Measurements from ENCODE around the gene SLC7A4. TPM values are rescaled to one million over a fixed set of nuclear protein-coding genes. Genes with fewer than 3 reads are reported as not detected.
"Not testable (repeated sequence)": the region's sequence is repeated elsewhere in the genome, so short reads cannot be mapped to it uniquely, and the experiment has no call there.

Gene SLC7A4
- total RNA-seq, 2 experiments from 2014 or later = not detected

- Mint-ChIP-seq H3K4me1 (ENCODE audit: low read depth) (peaks cover 12% of the 10 kb centered on the region), H3K27ac (no peak overlapping the region), H3K36me3 (no peaks in the 10 kb centered on the region), H3K4me3 (no peak overlapping the region), H3K27me3 (peaks cover 5% of the 10 kb centered on the region), H3K9me3 (no peaks in the 10 kb centered on the region)
- CTCF ChIA-PET = no interaction called here
- intact Hi-C loops (cut with micrococcal nuclease) = no loop called here
- DNase-seq = no peak
- POLR2A ChIA-PET = interaction anchor here (0.6 kb wide), 1 partner anchor 82 kb away, joined by 4 read pairs; no protein-coding TSS in a partner anchor
Observed at GRCh38 chr22:21054714-21055563, 22.6 kb upstream of the SLC7A4 start.

DNA sequence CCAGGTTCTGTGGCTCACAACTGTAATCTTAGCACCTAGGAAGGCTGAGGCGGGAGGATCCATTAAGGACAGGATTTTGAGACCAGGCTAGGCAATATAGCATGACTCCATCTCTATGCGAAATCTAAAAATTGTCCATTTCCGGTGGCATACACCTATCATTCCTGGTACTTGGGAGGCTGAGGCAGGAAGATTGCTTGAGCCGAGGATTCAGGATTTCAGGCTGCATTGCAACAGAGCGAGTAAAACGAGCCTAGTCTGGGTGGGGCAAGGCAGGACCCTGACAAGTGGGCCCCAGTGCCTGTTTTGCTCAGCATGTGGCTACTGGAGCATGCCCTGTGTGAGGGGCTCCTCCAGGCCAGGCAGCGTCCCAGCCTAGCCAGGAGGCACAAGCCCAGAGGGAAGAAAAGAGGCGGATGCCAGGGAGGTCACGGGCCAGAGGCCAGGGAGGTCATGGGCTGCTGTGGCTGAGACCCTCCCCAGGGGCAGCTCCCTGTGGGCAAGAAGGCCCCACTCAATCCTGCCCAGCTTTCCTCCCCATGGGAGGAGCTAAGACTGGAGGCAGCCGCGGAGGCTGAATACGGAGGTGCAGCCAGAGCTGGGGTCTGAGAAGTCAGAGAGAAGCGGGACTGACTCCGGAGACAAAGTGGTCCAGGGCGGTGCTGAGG, 21.8 kb upstream of the SLC7A4 start:
- intact Hi-C loops (cut with micrococcal nuclease) = no loop called here
- ChIA-PET CTCF (no interaction called here), POLR2A (interaction anchor here (0.6 kb wide), 1 partner anchor 82 kb away, joined by 4 read pairs; no protein-coding TSS in a partner anchor)
- Mint-ChIP-seq H3K36me3 (no peaks in the 10 kb centered on the region), H3K27me3 (peaks cover 5% of the 10 kb centered on the region), H3K4me1 (ENCODE audit: low read depth) (peaks cover 12% of the 10 kb centered on the region), H3K4me3 (no peak overlapping the region), H3K9me3 (no peaks in the 10 kb centered on the region), H3K27ac (no peak overlapping the region)
- no peak for DNase-seq

DNA sequence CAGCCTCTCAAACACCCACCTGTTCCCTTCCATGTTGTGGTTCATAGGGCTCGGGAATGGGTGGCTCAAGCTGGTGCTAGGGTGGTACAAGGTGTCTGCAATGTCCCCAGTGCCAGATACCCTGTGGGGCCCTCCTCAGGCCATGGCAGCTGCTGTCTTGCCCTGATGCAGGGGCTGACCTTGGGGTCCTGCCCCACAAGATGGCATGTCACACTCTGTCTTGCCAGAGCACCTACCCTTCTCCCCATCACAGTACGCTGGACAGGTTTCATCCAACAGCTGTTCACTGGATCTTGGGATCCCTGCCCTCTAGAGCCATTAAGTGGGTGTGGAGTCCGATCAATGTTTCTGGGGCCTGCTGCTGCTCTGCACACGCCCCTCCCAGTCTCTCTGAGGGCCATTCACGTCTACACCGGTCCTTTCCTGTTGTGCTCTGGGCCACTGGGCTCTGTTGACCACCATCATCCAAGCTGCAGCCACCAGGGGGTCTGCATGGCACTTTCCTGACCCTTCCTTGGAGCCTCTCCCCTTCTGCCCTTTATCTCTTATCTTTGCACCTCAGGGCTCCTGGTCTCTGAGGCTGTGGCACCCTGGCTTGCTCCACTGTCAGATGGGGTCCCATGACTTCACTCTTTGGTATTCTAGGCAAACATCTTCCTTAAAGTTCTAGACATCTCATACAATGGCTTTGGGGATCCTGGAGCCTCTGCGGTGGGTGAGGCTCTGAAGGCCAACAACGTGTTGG, 20.5 kb upstream of the SLC7A4 start:
- intact Hi-C loops (cut with micrococcal nuclease) = no loop called here
- DNase-seq = no peak
- Mint-ChIP-seq H3K4me1 (ENCODE audit: low read depth) (peaks cover 12% of the 10 kb centered on the region), H3K4me3 (no peak overlapping the region), H3K9me3 (no peaks in the 10 kb centered on the region), H3K27ac (no peak overlapping the region), H3K27me3 (peaks cover 5% of the 10 kb centered on the region), H3K36me3 (no peaks in the 10 kb centered on the region)
- CTCF ChIA-PET = no interaction called here
- POLR2A ChIA-PET = no interaction called here

DNA sequence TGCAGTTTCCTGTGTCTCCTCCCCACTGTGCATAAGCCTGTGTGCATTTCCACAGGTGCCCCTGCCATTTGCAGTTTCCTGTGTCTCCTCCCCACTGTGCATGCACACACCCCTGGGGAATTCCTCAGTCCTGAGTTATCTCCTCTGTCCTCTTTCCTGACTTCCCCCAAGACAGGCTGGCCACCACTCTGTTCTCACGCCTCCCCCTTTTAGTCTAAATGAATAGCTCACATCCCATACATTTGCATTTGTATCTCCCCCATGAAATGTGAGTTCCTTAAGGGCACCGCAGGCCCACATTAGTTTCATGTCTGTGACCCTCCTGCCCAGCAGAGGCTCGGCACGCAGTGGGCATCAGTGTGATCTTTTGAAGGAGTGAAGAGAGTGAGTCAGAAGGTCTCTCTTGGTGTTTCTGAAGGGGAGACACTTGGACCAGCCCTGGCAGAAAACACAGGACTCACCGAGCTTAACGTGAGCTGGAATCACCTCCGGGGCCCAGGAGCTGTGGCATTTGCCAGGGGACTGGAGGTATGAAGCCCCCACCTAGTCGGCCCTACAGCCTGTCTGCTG, 19.6 kb upstream of the SLC7A4 start:
- CTCF ChIA-PET = no interaction called here
- no peak for DNase-seq
- H3K4me1 Mint-ChIP-seq (ENCODE audit: low read depth) = peaks cover 12% of the 10 kb centered on the region
- no peak overlapping the region for H3K27ac Mint-ChIP-seq
- no peaks in the 10 kb centered on the region for H3K9me3 Mint-ChIP-seq
- peaks cover 5% of the 10 kb centered on the region for H3K27me3 Mint-ChIP-seq
- POLR2A ChIA-PET = no interaction called here
- intact Hi-C loops (cut with micrococcal nuclease) = no loop called here
- H3K36me3 Mint-ChIP-seq = no peaks in the 10 kb centered on the region
- H3K4me3 Mint-ChIP-seq = no peak overlapping the region

DNA sequence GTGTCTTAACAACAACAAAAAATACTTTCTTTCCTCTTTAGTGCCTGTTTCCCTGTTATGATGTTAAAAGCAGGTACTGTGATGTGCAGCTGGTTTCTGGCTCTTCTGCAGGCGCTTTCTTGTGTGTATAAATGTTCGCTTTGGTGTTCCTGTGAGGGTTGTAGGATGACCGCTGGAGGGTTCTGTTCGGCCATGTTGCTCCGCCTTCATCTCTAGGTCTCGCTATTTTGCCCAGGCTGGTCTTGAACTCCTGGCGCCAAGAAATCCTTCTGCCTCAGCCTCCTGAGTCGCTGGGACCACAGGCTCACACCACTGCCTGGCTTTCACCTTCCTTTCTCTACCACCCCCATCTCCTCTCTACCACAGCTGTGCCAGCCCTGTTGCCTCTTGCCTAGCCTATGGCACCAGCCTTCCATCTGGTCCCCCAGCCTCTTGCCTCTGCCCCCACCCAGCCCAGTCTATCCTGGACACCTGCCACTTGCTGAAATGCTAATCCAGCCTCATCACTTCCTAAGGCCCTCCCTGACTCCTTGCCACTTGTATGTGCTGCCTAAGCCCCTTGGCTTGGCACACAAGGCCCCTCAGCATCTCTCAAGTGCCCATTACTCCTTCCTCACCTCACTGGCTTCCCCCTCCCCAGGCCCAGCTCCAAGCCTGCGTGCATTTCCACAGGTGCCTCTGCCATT, 18.9 kb upstream of the SLC7A4 start:
- Mint-ChIP-seq H3K27me3 (no peaks in the 10 kb centered on the region), H3K4me1 (ENCODE audit: low read depth) (peaks cover 8% of the 10 kb centered on the region), H3K4me3 (no peak overlapping the region), H3K36me3 (no peaks in the 10 kb centered on the region), H3K9me3 (no peaks in the 10 kb centered on the region), H3K27ac (no peak overlapping the region)
- intact Hi-C loops (cut with micrococcal nuclease) = no loop called here
- ChIA-PET CTCF (no interaction called here), POLR2A (no interaction called here)
- DNase-seq = no peak

GRCh38 chr22:21048965-21049364, 16.6 kb upstream of the SLC7A4 start:
- H3K36me3 Mint-ChIP-seq, H3K27me3 Mint-ChIP-seq, DNase-seq, H3K4me3 Mint-ChIP-seq, CTCF ChIA-PET, POLR2A ChIA-PET, H3K27ac Mint-ChIP-seq, H3K9me3 Mint-ChIP-seq: not testable (repeated sequence)
- intact Hi-C loops (cut with micrococcal nuclease) = loop anchor here (5.0 kb wide), 1 partner anchor 87 kb away; no protein-coding TSS in a partner anchor
- H3K4me1 Mint-ChIP-seq (ENCODE audit: low read depth) = peaks cover 13% of the 10 kb centered on the region

GRCh38 chr22:21048448-21048847, 16.1 kb upstream of the SLC7A4 start:
- H3K27ac Mint-ChIP-seq, H3K9me3 Mint-ChIP-seq, DNase-seq, H3K4me3 Mint-ChIP-seq, H3K36me3 Mint-ChIP-seq, POLR2A ChIA-PET, H3K27me3 Mint-ChIP-seq, CTCF ChIA-PET: not testable (repeated sequence)
- H3K4me1 Mint-ChIP-seq (ENCODE audit: low read depth) = peaks cover 18% of the 10 kb centered on the region
- intact Hi-C loops (cut with micrococcal nuclease) = loop anchor here (5.0 kb wide), 1 partner anchor 86 kb away; no protein-coding TSS in a partner anchor

GRCh38 chr22:21047730-21048129, 15.4 kb upstream of the SLC7A4 start:
- no peaks in the 10 kb centered on the region for H3K9me3 Mint-ChIP-seq
- no peak overlapping the region for H3K27ac Mint-ChIP-seq
- intact Hi-C loops (cut with micrococcal nuclease) = loop anchor here (5.0 kb wide), 1 partner anchor 85 kb away; no protein-coding TSS in a partner anchor
- peaks cover 11% of the 10 kb centered on the region for H3K27me3 Mint-ChIP-seq
- no peak overlapping the region for H3K4me3 Mint-ChIP-seq
- no peaks in the 10 kb centered on the region for H3K36me3 Mint-ChIP-seq
- ChIA-PET POLR2A (no interaction called here), CTCF (no interaction called here)
- no peak for DNase-seq
- H3K4me1 Mint-ChIP-seq (ENCODE audit: low read depth) = peaks cover 21% of the 10 kb centered on the region

GRCh38 chr22:21047035-21047661, 14.8 kb upstream of the SLC7A4 start:
- Mint-ChIP-seq H3K36me3 (no peaks in the 10 kb centered on the region), H3K9me3 (no peaks in the 10 kb centered on the region), H3K4me3 (no peak overlapping the region), H3K27ac (no peak overlapping the region), H3K27me3 (peaks cover 11% of the 10 kb centered on the region), H3K4me1 (ENCODE audit: low read depth) (peaks cover 21% of the 10 kb centered on the region)
- DNase-seq = no peak
- ChIA-PET POLR2A (no interaction called here), CTCF (no interaction called here)
- intact Hi-C loops (cut with micrococcal nuclease) = loop anchor here (5.0 kb wide), 1 partner anchor 85 kb away; no protein-coding TSS in a partner anchor

- ChIA-PET POLR2A (no interaction called here), CTCF (no interaction called here)
- Mint-ChIP-seq H3K4me3 (peak within 1 kb of the TSS; percentile 68), H3K27me3 (peaks cover 13% of the 10 kb centered on the region), H3K27ac (peak within 1 kb of the TSS; percentile 46), H3K9me3 (no peaks in the 10 kb centered on the region), H3K36me3 (no peaks in the 10 kb centered on the region), H3K4me1 (ENCODE audit: low read depth) (peaks cover 21% of the 10 kb centered on the region)
- intact Hi-C loops (cut with micrococcal nuclease) = loop anchor here (5.0 kb wide), 1 partner anchor 83 kb away; no protein-coding TSS in a partner anchor
- DNase-seq = peak; percentile 83
Observed at GRCh38 chr22:21045585-21046294, 13.4 kb upstream of the SLC7A4 start, which contains the start of gene LRRC74B. Gene LRRC74B (plus strand): TSS chr22:21045946. CDS start chr22:21045987, 41 bp downstream.

Measured in activated CD4-positive, alpha-beta memory T cell treated with anti-CD3 and anti-CD28 coated beads for 36 hours (primary cell).